Stomach smooth muscle (tissue), 2 donors: ENCODE data around the gene KDELR1.

ENCODE experiments used
- H3K27ac ChIP-seq: one replicate; pipeline ENCODE4 v1.7.0; 2013; ENCODE audit warnings: mild to moderate bottlenecking, low read length, inconsistent platforms
- H3K27me3 ChIP-seq, 2 donors: one replicate each; pipeline ENCODE4 v1.7.0; 2013; ENCODE audit warnings: low read length in 2 of 2; ENCODE audit not compliant: insufficient read depth in 2 of 2, control insufficient read depth in 1 of 2
- H3K36me3 ChIP-seq, 2 donors: one replicate each; pipeline ENCODE4 v1.7.0; 2013; ENCODE audit warnings: low read length in 2 of 2; ENCODE audit not compliant: control insufficient read depth in 2 of 2, insufficient read depth in 2 of 2
- H3K4me1 ChIP-seq: one replicate; pipeline ENCODE4 v1.7.0; 2013; ENCODE audit warnings: low read length; ENCODE audit not compliant: control insufficient read depth, insufficient read depth
- H3K4me3 ChIP-seq, 2 donors: one replicate each; pipeline ENCODE4 v1.7.0; 2013; ENCODE audit warnings: low read length in 2 of 2
- H3K9ac ChIP-seq, 2 donors: one replicate each; pipeline ENCODE4 v1.7.0; 2013; ENCODE audit warnings: low read length in 2 of 2, mild to moderate bottlenecking in 1 of 2
- H3K9me3 ChIP-seq, 2 donors: one replicate each; pipeline ENCODE4 v1.7.0; 2013; ENCODE audit warnings: low read length in 2 of 2; ENCODE audit not compliant: control insufficient read depth in 2 of 2
- donor health status: healthy.
- donor health status: Pancreatic carcinoma.

KDELR1 gene

DNA sequence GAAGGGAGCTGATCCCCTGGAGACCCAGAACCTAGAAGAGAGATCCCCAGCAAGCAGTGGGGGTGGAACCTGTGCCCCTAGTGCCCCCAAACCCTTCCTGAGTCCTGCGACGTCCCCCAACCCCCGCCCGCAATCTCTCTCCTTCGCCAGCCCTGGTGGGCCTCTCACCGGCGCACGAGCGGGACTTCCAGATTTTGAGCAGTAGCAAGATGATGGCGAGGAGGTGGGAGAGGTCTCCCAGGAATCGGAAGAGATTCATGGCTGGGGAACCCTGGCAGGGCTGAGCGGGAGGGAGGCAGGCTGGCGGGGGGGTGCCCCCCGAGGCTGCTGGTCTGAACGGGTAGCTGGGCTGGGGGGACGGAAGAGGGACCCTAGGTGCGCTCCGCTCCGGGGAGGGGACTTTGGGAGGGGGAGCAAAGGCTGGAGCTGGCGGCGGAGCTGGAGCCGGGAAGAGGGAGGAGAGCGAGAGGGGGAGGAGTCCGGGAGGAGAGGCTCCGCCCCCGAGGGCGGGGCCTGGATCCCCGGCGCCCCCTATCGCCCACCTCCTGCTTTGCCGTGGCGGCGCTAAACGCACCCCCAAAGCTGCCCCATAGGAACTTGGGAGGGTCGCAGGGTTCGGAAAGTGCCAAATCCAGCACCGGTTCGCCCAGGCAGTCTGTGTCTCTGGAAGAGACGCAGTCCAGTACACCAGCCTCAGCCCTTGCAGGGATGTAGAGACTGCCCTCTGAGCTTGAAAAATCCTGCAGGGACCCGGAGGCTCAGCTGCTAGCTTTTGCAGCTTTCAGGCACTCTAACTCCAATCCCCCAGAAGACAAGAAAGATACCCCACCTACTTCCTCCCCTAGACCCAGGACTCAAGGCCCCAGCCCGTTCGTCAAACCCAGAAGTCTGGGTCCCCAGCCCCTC lies at the start of gene KDELR1:
KDELR1 (minus strand) TSS at position 452 of the 906 bp plus-strand sequence; CDS start at position 259, 193 bp downstream.
- H3K36me3 ChIP-seq, result peaks cover 10% of the 10 kb centered on the region in 2 donors
- no peaks in the 10 kb centered on the region for H3K9me3 ChIP-seq
- H3K4me1 ChIP-seq, result peaks cover 29% of the 10 kb centered on the region
- H3K27me3 ChIP-seq, result peaks cover 34 to 39% of the 10 kb centered on the region in 2 donors
- peak within 1 kb of the TSS; percentile 85 for H3K27ac ChIP-seq
- peak within 1 kb of the TSS; percentile 96 to 98 for H3K9ac ChIP-seq
- peak within 1 kb of the TSS; percentile 85 to 98 for H3K4me3 ChIP-seq

DNA sequence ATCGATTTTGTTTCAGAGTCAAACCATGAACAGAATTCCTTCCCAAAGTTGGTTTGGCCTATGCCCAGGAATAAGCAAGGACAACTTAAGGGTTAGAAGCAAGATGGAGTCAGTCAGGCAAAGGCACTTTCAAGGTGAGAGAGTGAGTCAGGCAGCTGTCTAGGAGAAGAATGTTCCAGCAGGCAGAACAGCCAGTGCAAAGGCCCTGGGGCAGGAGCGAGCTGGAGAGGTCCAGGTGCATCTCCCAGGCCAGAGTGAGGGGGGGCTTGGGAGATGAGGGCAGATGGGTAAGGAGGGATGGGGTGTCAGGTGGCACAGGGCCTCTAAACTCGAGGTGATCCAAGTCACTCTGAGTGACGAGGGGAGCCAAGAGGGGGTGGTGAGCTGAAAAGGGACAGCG lies 45.2 kb upstream of the KDELR1 start:
- peaks cover 10 to 26% of the 10 kb centered on the region in 2 donors for H3K27me3 ChIP-seq
- H3K4me1 ChIP-seq, result no peaks in the 10 kb centered on the region
- H3K27ac ChIP-seq, result no peak overlapping the region
- H3K9ac ChIP-seq, result no peak overlapping the region
- no peaks in the 10 kb centered on the region for H3K9me3 ChIP-seq
- no peak overlapping the region for H3K4me3 ChIP-seq
- H3K36me3 ChIP-seq, result no peaks in the 10 kb centered on the region

- Histone ChIP-seq H3K9ac (no peak overlapping the region), H3K27ac (no peak overlapping the region), H3K4me1 (no peaks in the 10 kb centered on the region), H3K27me3 (peaks cover 0 to 15% of the 10 kb centered on the region in 2 donors), H3K4me3 (no peak overlapping the region), H3K36me3 (no peaks in the 10 kb centered on the region), H3K9me3 (no peaks in the 10 kb centered on the region)
Measured at GRCh38 chr19:48433337-48433736, 42.0 kb upstream of the KDELR1 start.

- H3K4me3 ChIP-seq, result no peak overlapping the region
- H3K27ac ChIP-seq, result no peak overlapping the region
- H3K36me3 ChIP-seq, result no peaks in the 10 kb centered on the region
- no peaks in the 10 kb centered on the region for H3K9me3 ChIP-seq
- no peaks in the 10 kb centered on the region for H3K4me1 ChIP-seq
- H3K27me3 ChIP-seq, result no peaks in the 10 kb centered on the region
- H3K9ac ChIP-seq, result no peak overlapping the region
Measured at GRCh38 chr19:48428670-48429069, 37.3 kb upstream of the KDELR1 start.

DNA sequence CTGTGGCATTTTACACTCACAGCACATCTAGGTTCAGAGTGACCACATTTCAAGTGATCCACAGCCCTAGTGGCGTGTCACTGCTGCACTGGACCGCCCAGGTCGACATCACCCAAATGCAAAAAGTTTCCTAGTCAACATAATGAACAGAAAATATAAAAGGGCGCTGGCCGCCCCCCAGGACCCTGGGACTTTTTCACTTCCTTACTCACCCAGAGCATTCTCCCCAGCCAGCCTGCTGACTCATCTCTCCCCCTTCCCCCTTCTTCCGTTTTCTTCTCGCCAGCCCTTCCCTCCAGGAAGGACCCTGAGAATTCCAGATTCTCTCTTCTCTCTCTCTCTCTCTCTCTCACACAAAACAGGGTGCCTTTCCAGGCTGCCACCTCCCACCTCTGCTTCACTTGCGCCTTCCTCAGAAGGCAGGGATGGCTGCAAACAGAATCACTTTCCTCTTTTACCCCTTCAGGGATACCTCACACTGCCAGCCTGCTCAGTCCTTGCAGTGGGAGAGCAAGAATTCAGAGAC lies 33.4 kb upstream of the KDELR1 start:
- Histone ChIP-seq H3K4me3 (no peak overlapping the region), H3K27ac (no peak overlapping the region), H3K9ac (no peak overlapping the region), H3K9me3 (no peaks in the 10 kb centered on the region), H3K4me1 (no peaks in the 10 kb centered on the region), H3K36me3 (no peaks in the 10 kb centered on the region), H3K27me3 (no peaks in the 10 kb centered on the region)

GRCh38 chr19:48421548-48421947 lies 30.2 kb upstream of the KDELR1 start:
- peaks cover 5 to 7% of the 10 kb centered on the region in 2 donors for H3K27me3 ChIP-seq
- H3K4me3 ChIP-seq, result no peak overlapping the region
- H3K36me3 ChIP-seq, result no peaks in the 10 kb centered on the region
- H3K4me1 ChIP-seq, result no peaks in the 10 kb centered on the region
- no peaks in the 10 kb centered on the region for H3K9me3 ChIP-seq
- H3K27ac ChIP-seq, result no peak overlapping the region
- no peak overlapping the region for H3K9ac ChIP-seq

DNA sequence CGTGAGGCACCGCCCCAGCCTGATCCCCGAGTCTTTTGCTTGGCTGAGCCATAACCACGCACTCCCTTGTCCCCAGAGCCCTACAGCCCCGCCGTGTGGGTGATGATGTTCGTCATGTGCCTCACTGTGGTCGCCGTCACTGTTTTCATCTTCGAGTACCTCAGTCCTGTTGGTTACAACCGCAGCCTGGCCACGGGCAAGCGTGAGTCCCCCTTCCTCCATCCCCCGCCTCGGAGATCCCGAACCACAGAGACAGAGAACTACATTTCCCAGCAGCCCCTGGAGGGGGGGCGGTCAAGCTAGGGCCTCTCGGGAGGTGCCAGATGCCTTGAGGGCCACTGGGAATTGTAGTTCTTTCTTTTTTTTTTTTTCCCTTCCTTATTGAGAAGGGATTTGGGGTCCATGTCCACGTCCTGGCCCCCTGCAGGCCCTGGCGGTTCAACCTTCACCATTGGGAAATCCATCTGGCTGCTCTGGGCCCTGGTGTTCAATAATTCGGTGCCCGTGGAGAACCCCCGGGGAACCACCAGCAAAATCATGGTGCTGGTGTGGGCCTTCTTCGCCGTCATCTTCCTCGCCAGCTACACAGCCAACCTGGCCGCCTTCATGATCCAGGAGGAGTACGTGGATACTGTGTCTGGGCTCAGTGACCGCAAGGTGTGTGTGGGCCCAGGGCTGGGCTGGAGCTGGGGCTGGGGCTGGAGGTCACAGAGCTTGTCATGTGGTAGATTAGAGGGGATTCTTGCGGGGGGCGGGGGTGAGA lies 28.0 kb upstream of the KDELR1 start:
- Histone ChIP-seq H3K36me3 (no peaks in the 10 kb centered on the region), H3K9ac (no peak overlapping the region), H3K27ac (no peak overlapping the region), H3K4me1 (peaks cover 6% of the 10 kb centered on the region), H3K4me3 (no peak overlapping the region), H3K9me3 (no peaks in the 10 kb centered on the region), H3K27me3 (peaks cover 16 to 23% of the 10 kb centered on the region in 2 donors)

GRCh38 chr19:48418317-48419064 lies 27.1 kb upstream of the KDELR1 start:
- Histone ChIP-seq H3K27me3 (peaks cover 24 to 30% of the 10 kb centered on the region in 2 donors), H3K36me3 (no peaks in the 10 kb centered on the region), H3K9ac (no peak overlapping the region), H3K4me3 (no peak overlapping the region), H3K4me1 (peaks cover 6% of the 10 kb centered on the region), H3K27ac (no peak overlapping the region), H3K9me3 (no peaks in the 10 kb centered on the region)

DNA sequence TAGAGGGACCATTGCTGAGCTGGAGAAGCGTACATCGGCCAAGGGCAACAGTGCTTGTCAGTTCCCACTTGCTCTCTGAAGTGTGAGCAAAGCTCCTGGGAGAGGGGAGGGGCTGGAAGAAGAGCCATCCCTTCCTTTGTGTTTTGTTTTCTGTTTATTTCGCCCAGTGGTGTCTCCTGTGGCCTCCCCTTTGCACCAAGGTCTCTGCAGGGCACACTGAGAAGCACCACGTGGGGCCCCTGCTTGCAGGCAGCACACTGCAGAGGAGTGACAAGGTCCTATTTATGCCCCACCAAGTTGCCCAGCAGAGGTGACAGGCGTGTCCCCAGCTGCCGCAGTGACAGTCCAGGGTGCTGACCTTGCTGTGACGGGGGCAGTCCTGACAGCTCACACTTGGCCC lies 26.1 kb upstream of the KDELR1 start:
- Histone ChIP-seq H3K27me3 (peaks cover 24 to 30% of the 10 kb centered on the region in 2 donors), H3K4me3 (no peak overlapping the region), H3K27ac (no peak overlapping the region), H3K9ac (no peak overlapping the region), H3K4me1 (peaks cover 6% of the 10 kb centered on the region), H3K36me3 (no peaks in the 10 kb centered on the region), H3K9me3 (no peaks in the 10 kb centered on the region)

GRCh38 chr19:48415806-48416221 lies 24.5 kb upstream of the KDELR1 start:
- Histone ChIP-seq H3K4me1 (peaks cover 6% of the 10 kb centered on the region), H3K27me3 (peaks cover 24 to 30% of the 10 kb centered on the region in 2 donors), H3K9me3 (no peaks in the 10 kb centered on the region), H3K27ac (no peak overlapping the region), H3K36me3 (no peaks in the 10 kb centered on the region), H3K9ac (no peak overlapping the region), H3K4me3 (no peak overlapping the region)
